GM23248 (cell line): ENCODE measurements around the gene R3HDM4. TPM values are rescaled to one million over a fixed set of nuclear protein-coding genes. Genes with fewer than 3 reads are reported as not detected.
A peak's percentile ranks its signal among the peaks of the same experiment; 100 is the strongest.

Experiments
- DNase-seq: peaks from one replicate; pipeline ENCODE4 v3.0.0-alpha.2; 2015
- H2AFZ ChIP-seq: fragments of 200-600 bp; sonication (generic); 2 replicates; pipeline ENCODE4 v1.6.1; 2016; ENCODE audit warnings: antibody characterized with exemption
- H3F3A ChIP-seq: fragments of 200-600 bp; sonication (generic); 2 replicates; pipeline ENCODE4 v1.6.1; 2016; ENCODE audit warnings: mild to moderate bottlenecking, antibody characterized with exemption, mixed run types; ENCODE audit not compliant: insufficient read depth
- H3K27ac ChIP-seq: fragments of 200-600 bp; sonication (generic); 2 replicates; pipeline ENCODE4 v1.5.1; 2016; ENCODE audit warnings: mild to moderate bottlenecking
- H3K27me3 ChIP-seq: fragments of 200-600 bp; sonication (generic); replicated peaks from 2 replicates; pipeline ENCODE4 v1.6.1; 2016; ENCODE audit warnings: mild to moderate bottlenecking; ENCODE audit not compliant: insufficient read depth
- H3K36me3 ChIP-seq: fragments of 200-600 bp; sonication (generic); 2 replicates; pipeline ENCODE4 v1.6.1; 2016; ENCODE audit warnings: low read depth, mild to moderate bottlenecking
- H3K4me1 ChIP-seq: fragments of 200-600 bp; sonication (generic); 2 replicates; pipeline ENCODE4 v1.6.1; 2016; ENCODE audit warnings: mild to moderate bottlenecking; ENCODE audit not compliant: insufficient read depth
- H3K4me2 ChIP-seq: fragments of 200-600 bp; sonication (generic); one replicate; pipeline ENCODE4 v1.6.1; 2016; ENCODE audit warnings: mild to moderate bottlenecking; ENCODE audit not compliant: unreplicated experiment
- H3K4me3 ChIP-seq: fragments of 200-600 bp; sonication (generic); 2 replicates; pipeline ENCODE4 v1.5.1; 2016; ENCODE audit warnings: mild to moderate bottlenecking
- H3K79me2 ChIP-seq: fragments of 200-600 bp; sonication (generic); 2 replicates; pipeline ENCODE4 v1.6.1; 2016; ENCODE audit warnings: mild to moderate bottlenecking; ENCODE audit not compliant: insufficient read depth
- H3K9ac ChIP-seq: fragments of 200-600 bp; sonication (generic); 2 replicates; pipeline ENCODE4 v1.6.1; 2016; ENCODE audit warnings: mild to moderate bottlenecking
- H3K9me2 ChIP-seq: fragments of 200-600 bp; sonication (generic); 2 replicates; pipeline ENCODE4 v1.6.1; 2016; ENCODE audit warnings: mixed run types, mild to moderate bottlenecking, moderate library complexity; ENCODE audit not compliant: insufficient read depth
- H3K9me3 ChIP-seq: fragments of 200-600 bp; sonication (generic); one replicate; pipeline ENCODE4 v1.6.1; 2017; ENCODE audit warnings: low read depth
- H4K20me1 ChIP-seq: fragments of 200-600 bp; sonication (generic); 2 replicates; pipeline ENCODE4 v1.6.0; 2016; ENCODE audit not compliant: insufficient read depth
- EZH2 ChIP-seq: fragments of 200-600 bp; sonication (generic); IDR thresholded peaks from 2 replicates; pipeline ENCODE4 v1.6.1; 2018; ENCODE audit warnings: antibody characterized with exemption, mild to moderate bottlenecking; ENCODE audit not compliant: insufficient read depth, poor library complexity, severe bottlenecking
- EZH2phosphoT487 ChIP-seq: fragments of 200-600 bp; sonication (generic); IDR thresholded peaks from 2 replicates; pipeline ENCODE4 v1.6.1; 2018; ENCODE audit warnings: antibody characterized with exemption, moderate library complexity, mild to moderate bottlenecking, low read depth; ENCODE audit not compliant: insufficient read depth
- WGBS, 2 experiments: methylation state at CpG; one replicate each; pipeline ENCODE4 v1.1.6; 2015 to 2017; ENCODE audit warnings: low lambda C conversion rate in 2 of 2, low coverage in 1 of 2; ENCODE audit errors: missing lambda C conversion rate in 2 of 2; 5-methylcytosine and 5-hydroxymethylcytosine counted together
- in situ Hi-C: fragments of 300-500 bp; cut with MboI; formaldehyde crosslinking; loops from 2 replicates; pipeline ENCODE4 v1.15.0; 2020
- polyA plus RNA-seq: library from polyadenylated mRNA; unstranded; fragments of >200 nt; fragmentation: Nextera tagmentation; extraction: Ambion mirVana; gene quantifications from 2 replicates; pipeline ENCODE4 v1.2.1, GENCODE V29; 2016
- total RNA-seq: library from RNA; depleted of rRNA; stranded (reverse); fragments of >200 nt; shearing (Covaris generic); gene quantifications from 2 replicates; pipeline ENCODE4 v1.2.3, GENCODE V29; 2014

R3HDM4 gene
- total and polyA plus RNA-seq, 2 experiments from 2014 or later = 50.9 to 52.7 TPM

DNA sequence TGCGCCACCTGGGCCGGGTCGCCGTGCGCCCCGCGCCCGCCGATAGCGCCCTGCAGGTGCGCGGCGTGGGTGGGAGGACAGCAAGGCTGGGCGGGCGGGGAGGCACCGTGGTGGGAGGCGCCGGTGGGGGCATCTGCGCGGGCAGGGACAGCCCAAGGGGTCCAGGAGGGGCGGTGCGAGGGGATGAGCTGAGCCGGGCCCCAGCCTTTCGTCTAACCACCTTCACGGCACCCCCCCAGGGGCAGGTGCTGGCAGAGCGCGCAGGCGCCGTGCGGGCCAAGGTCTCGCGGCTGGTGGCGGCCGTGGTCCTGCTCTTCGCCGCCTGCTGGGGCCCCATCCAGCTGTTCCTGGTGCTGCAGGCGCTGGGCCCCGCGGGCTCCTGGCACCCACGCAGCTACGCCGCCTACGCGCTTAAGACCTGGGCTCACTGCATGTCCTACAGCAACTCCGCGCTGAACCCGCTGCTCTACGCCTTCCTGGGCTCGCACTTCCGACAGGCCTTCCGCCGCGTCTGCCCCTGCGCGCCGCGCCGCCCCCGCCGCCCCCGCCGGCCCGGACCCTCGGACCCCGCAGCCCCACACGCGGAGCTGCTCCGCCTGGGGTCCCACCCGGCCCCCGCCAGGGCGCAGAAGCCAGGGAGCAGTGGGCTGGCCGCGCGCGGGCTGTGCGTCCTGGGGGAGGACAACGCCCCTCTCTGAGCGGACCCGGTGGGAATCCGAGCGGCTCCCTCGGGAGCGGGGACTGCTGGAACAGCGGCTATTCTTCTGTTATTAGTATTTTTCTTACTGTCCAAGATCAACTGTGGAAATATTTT lies 7.2 kb upstream of the R3HDM4 start:
- no peaks in the 10 kb centered on the region for H3K36me3 ChIP-seq
- peaks cover 7% of the 10 kb centered on the region; the same call in 1 of the 2 replicates for H3K79me2 ChIP-seq
- H3K27me3 ChIP-seq = peaks cover 26% of the 10 kb centered on the region
- H3K27ac ChIP-seq = no peak overlapping the region
- no peak overlapping the region for H3K4me3 ChIP-seq
- H3K9me3 ChIP-seq = no peaks in the 10 kb centered on the region
- in situ Hi-C loops = no loop called here
- H3K4me1 ChIP-seq = no peaks in the 10 kb centered on the region
- peak; percentile 55 for DNase-seq
- no peak overlapping the region for H3K4me2 ChIP-seq
- H2AFZ ChIP-seq = no peak overlapping the region
- no peak overlapping the region for H3K9ac ChIP-seq
- no peaks in the 10 kb centered on the region for H3K9me2 ChIP-seq
- 5 to 7% methylated on average over 39 to 58 of the region's 84 CpGs for WGBS, 2 experiments
- H4K20me1 ChIP-seq = no peaks in the 10 kb centered on the region
- TF ChIP-seq EZH2 = peak; percentile 29
- no peak for TF ChIP-seq EZH2phosphoT487
- 0 out of 2 replicates have a peak, but pooled peaks cover 6% of the 10 kb centered on the region for H3F3A ChIP-seq

DNA sequence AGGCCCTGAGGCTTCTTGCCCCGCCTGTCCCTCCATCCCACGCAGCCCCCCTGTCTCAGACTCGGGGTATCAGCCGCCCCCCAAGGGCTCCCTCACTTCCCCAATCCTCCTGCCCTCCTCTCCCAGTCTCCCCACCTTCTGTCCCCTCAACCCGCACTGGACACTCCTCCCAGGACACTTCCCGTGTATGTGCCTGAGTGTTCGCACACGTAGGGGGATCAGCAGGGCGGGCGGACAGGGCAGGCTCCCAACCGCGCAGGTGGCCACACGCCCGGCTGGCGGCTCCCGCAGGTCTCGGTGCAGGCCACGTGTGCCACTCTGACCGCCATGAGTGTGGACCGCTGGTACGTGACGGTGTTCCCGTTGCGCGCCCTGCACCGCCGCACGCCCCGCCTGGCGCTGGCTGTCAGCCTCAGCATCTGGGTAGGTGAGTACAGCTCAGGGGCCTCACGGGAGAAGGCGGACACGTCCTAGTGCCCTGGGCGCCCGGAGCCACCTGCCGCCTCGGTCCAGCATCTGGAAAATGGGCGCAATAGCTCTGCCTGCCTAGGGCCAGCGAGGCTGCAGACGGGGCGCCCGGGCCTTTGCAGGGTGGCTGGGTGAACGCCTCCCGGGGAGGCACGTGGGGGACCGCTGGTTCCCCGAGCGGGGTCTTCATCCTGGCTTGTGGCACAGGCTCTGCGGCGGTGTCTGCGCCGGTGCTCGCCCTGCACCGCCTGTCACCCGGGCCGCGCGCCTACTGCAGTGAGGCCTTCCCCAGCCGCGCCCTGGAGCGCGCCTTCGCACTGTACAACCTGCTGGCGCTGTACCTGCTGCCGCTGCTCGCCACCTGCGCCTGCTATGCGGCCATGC lies 6.4 kb upstream of the R3HDM4 start:
- Histone ChIP-seq H3K9me2 (no peaks in the 10 kb centered on the region), H4K20me1 (no peaks in the 10 kb centered on the region), H3K9me3 (no peaks in the 10 kb centered on the region), H3K36me3 (no peaks in the 10 kb centered on the region), H3F3A (peaks cover 10% of the 10 kb centered on the region; the same call in 1 of the 2 replicates), H3K79me2 (no peaks in the 10 kb centered on the region), H3K9ac (no peak overlapping the region), H3K27ac (no peak overlapping the region), H3K4me2 (no peak overlapping the region), H2AFZ (no peak overlapping the region), H3K4me3 (no peak overlapping the region), H3K4me1 (no peaks in the 10 kb centered on the region), H3K27me3 (peaks cover 26% of the 10 kb centered on the region)
- DNase-seq = no peak
- in situ Hi-C loops = no loop called here
- TF ChIP-seq EZH2phosphoT487 (no peak), EZH2 (peak; percentile 71)
- 7% methylated on average over 57 to 59 of the region's 68 CpGs for WGBS, 2 experiments

DNA sequence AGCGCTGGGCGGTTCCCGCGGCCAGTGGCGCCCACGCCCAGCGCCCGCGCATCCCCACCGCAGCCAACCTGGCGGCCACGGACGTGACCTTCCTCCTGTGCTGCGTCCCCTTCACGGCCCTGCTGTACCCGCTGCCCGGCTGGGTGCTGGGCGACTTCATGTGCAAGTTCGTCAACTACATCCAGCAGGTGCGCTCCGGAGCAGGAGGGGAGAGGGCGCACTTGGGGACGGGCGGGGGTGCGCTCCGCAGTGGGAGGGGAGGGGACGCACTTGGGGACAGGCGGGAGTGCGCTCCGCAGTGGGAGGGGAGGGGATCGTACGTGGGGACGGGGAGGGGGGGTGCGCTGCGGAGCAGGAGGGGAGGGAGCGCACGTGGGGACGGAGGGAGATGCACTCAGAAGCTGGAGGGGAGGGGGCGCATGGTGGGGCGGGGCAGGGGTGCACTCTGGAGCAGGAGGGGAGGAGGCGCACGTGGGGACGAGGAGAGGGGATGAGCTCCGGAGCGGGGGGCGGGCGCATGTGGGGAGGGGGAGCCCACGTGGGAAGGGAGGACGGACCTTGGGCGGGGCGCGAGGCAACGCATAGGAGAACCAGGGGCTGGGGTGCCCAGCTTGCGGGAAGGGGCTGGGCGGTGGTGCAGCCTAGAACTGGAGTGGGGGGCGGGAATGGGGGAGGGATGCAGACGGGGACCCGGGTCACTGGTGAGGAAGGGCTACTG lies 5.6 kb upstream of the R3HDM4 start:
- H3K9me2 ChIP-seq = no peaks in the 10 kb centered on the region
- H3K4me1 ChIP-seq = 0 out of 2 replicates have a peak, but pooled peaks cover 2% of the 10 kb centered on the region
- peaks cover 10% of the 10 kb centered on the region; the same call in 1 of the 2 replicates for H3F3A ChIP-seq
- peaks cover 6% of the 10 kb centered on the region for H3K79me2 ChIP-seq
- no peak overlapping the region for H3K27ac ChIP-seq
- in situ Hi-C loops = no loop called here
- H3K4me3 ChIP-seq = no peak overlapping the region
- TF ChIP-seq EZH2phosphoT487 (no peak), EZH2 (no peak)
- peaks cover 26% of the 10 kb centered on the region for H3K27me3 ChIP-seq
- no peaks in the 10 kb centered on the region for H3K9me3 ChIP-seq
- no peaks in the 10 kb centered on the region for H3K36me3 ChIP-seq
- no peak overlapping the region for H3K9ac ChIP-seq
- H3K4me2 ChIP-seq = no peak overlapping the region
- H4K20me1 ChIP-seq = no peaks in the 10 kb centered on the region
- no peak overlapping the region for H2AFZ ChIP-seq
- 3% methylated on average over 25 to 57 of the region's 58 CpGs for WGBS, 2 experiments
- DNase-seq = no peak

DNA sequence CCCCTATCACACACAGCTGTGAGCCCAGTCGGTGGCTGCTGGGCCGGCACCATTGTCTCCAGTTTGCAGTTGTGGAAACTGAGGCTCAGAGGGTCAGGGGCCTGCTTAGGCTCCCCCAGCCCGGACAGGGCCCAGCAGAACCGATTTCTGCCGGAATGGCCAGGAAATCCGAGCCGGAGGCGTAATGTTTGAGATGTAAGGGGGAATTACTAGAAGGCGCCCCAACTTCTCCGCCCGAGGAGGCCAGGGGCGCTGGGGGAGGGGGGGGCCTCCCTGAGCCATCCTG lies 5.1 kb upstream of the R3HDM4 start:
- H3K4me2 ChIP-seq = no peak overlapping the region
- H3K9me3 ChIP-seq = no peaks in the 10 kb centered on the region
- H4K20me1 ChIP-seq = no peaks in the 10 kb centered on the region
- no peak overlapping the region for H3K27ac ChIP-seq
- 0 to 1% methylated on average over 9 to 12 of the region's 12 CpGs for WGBS, 2 experiments
- TF ChIP-seq EZH2 (peak; percentile 87), EZH2phosphoT487 (0 out of 2 replicates have a peak, but pooled peaks have one; percentile 65)
- no peaks in the 10 kb centered on the region for H3K36me3 ChIP-seq
- no peaks in the 10 kb centered on the region for H3K9me2 ChIP-seq
- 0 out of 2 replicates have a peak, but pooled peaks cover 3% of the 10 kb centered on the region for H3K4me1 ChIP-seq
- H3K79me2 ChIP-seq = peaks cover 12% of the 10 kb centered on the region
- H2AFZ ChIP-seq = no peak overlapping the region
- no peak overlapping the region for H3K9ac ChIP-seq
- H3F3A ChIP-seq = peaks cover 10% of the 10 kb centered on the region; the same call in 1 of the 2 replicates
- no peak overlapping the region for H3K4me3 ChIP-seq
- H3K27me3 ChIP-seq = peaks cover 26% of the 10 kb centered on the region
- no peak for DNase-seq
- in situ Hi-C loops = no loop called here
